ENCODE results near the gene SLX4IP.

SLX4IP gene

DNA sequence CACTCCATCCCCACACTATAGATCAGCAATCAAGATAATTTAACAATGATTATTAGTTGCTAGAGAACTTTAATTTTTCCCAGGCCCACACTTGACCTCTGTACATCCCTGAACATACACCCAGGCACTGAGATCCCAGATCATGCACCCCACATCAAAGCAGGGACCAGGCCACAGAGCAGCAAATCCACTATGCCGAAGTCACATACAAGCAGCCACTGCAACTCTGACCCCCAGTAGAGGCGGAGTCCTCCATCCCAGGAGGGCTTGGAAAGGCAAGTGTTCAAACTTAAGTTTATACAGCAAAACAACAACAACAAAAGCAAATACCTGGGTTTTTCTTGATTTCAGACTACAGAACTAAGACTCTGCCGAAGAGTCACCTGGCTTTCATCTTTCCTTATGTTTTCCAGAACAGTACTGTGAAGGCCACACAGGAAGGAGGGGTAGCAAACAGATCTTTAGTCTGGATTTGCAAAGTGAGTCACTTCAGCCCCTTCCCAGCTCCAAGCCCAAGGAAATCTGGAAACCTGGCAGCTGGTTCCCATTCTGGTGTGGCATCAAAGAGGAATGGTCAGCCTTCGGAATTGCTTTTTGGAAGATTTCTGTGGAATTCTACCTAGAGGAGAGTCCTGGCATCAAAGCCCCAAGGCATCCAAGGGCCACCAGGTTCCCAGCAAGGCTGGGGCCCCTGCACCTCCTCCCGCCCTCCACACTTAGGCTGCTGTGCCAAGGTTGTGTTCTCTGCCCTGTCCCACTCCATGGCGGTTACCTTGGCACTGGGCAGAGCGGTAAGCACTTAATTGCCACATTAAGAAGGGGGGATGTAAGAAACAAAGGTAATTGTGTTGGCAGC lies 231.3 kb downstream of the SLX4IP start:
- Histone ChIP-seq H3K9ac (ENCODE audit: low read length) (no peak overlapping the region), H3K23ac (ENCODE audit: low read length) (peak overlapping the region; percentile 26), H3K4me2 (ENCODE audit: low read length) (no peak overlapping the region), H3K4me1 (ENCODE audit: control insufficient read depth, low read depth, low read length) (peaks cover 29% of the 10 kb centered on the region), H3K36me3 (ENCODE audit: control insufficient read depth, insufficient read depth, low read length) (no peaks in the 10 kb centered on the region), H4K8ac (ENCODE audit: low read depth, low read length) (no peak overlapping the region), H3K27ac (ENCODE audit: low read depth, low read length) (no peak overlapping the region), H2BK120ac (ENCODE audit: low read depth, low read length) (no peak overlapping the region), H3K27me3 (ENCODE audit: insufficient read depth, low read length, poor library complexity) (no peaks in the 10 kb centered on the region), H3K79me1 (ENCODE audit: low read length) (peaks cover 8% of the 10 kb centered on the region), H2BK15ac (replicated peaks; ENCODE audit: low read depth) (no peak overlapping the region), H2AK5ac (ENCODE audit: low read length) (no peak overlapping the region), H3K79me2 (ENCODE audit: control insufficient read depth, insufficient read depth, low read length) (peaks cover 21% of the 10 kb centered on the region), H4K5ac (ENCODE audit: low read length) (no peak overlapping the region), H2BK5ac (ENCODE audit: low read length) (no peak overlapping the region), H3K4ac (ENCODE audit: low read depth, low read length) (no peak overlapping the region), H3K4me3 (ENCODE audit: low read length) (no peak overlapping the region), H3K18ac (ENCODE audit: low read length) (peak overlapping the region; percentile 65), H3K56ac (ENCODE audit: low read length) (peak overlapping the region; percentile 53)
- no peak for DNase-seq
- no CpG with 5 or more reads among the region's 7 CpGs for WGBS (ENCODE audit: extremely low coverage, insufficient coverage, low lambda C conversion rate)

DNA sequence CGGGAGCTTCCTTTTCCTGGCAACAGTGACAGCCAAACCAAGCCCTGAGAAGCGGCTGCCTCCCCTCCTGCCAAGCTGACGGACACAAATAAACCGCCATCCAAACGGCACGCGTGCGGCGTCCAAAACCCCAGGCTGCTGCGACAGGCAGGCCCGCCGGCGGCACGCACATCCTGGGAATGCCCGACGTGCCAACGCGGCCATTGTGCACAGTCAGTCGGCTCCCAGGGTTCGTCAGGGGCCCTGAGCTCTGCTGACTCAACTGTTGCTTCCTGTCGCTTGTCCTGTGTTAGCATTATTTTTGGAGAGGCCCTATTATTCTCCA lies 231.9 kb downstream of the SLX4IP start:
- Histone ChIP-seq H3K23ac (ENCODE audit: low read length) (peak overlapping the region; percentile 72), H4K8ac (ENCODE audit: low read depth, low read length) (no peak overlapping the region), H3K4me3 (ENCODE audit: low read length) (no peak overlapping the region), H3K79me1 (ENCODE audit: low read length) (peaks cover 8% of the 10 kb centered on the region), H3K4me1 (ENCODE audit: control insufficient read depth, low read depth, low read length) (peaks cover 29% of the 10 kb centered on the region), H2BK120ac (ENCODE audit: low read depth, low read length) (no peak overlapping the region), H3K4ac (ENCODE audit: low read depth, low read length) (no peak overlapping the region), H3K27me3 (ENCODE audit: insufficient read depth, low read length, poor library complexity) (no peaks in the 10 kb centered on the region), H3K36me3 (ENCODE audit: control insufficient read depth, insufficient read depth, low read length) (no peaks in the 10 kb centered on the region), H3K18ac (ENCODE audit: low read length) (no peak overlapping the region), H3K9ac (ENCODE audit: low read length) (no peak overlapping the region), H4K5ac (ENCODE audit: low read length) (no peak overlapping the region), H2AK5ac (ENCODE audit: low read length) (no peak overlapping the region), H3K79me2 (ENCODE audit: control insufficient read depth, insufficient read depth, low read length) (peaks cover 21% of the 10 kb centered on the region), H3K4me2 (ENCODE audit: low read length) (no peak overlapping the region), H3K56ac (ENCODE audit: low read length) (no peak overlapping the region), H3K27ac (ENCODE audit: low read depth, low read length) (no peak overlapping the region), H2BK15ac (replicated peaks; ENCODE audit: low read depth) (no peak overlapping the region), H2BK5ac (ENCODE audit: low read length) (no peak overlapping the region)
- no CpG with 5 or more reads among the region's 21 CpGs for WGBS (ENCODE audit: extremely low coverage, insufficient coverage, low lambda C conversion rate)
- DNase-seq = no peak

DNA sequence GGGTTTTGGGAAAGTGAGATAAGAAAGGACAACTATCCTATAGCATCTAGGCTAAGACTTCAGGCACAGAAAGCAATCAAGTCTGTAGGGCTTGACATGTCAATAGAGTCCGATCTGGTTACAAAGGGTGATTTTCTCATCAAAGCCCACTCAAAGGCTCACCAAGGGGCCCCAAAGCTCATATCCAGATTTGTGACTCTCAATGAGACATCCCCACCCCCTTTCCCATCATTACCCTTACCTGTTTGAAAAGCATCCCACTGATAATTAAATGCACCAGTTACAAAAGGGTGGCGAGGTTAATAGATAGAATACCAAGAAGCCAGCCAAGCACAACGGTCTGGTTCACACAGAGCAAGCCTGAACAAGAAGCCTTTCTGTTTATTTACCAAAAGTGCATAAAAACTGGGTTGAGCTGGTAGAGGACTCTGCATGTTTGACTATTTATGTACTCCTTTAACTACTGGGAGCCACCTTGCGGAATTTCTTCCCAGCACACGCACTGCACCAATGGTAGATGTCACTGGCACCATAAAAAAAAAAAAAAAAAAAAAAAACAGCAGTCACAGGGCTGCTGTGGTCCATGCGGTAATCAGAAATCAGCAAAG lies 232.6 kb downstream of the SLX4IP start:
- Histone ChIP-seq H3K18ac (ENCODE audit: low read length) (no peak overlapping the region), H3K27me3 (ENCODE audit: insufficient read depth, low read length, poor library complexity) (no peaks in the 10 kb centered on the region), H3K79me1 (ENCODE audit: low read length) (peaks cover 7% of the 10 kb centered on the region), H2BK120ac (ENCODE audit: low read depth, low read length) (no peak overlapping the region), H3K4me2 (ENCODE audit: low read length) (no peak overlapping the region), H4K5ac (ENCODE audit: low read length) (no peak overlapping the region), H3K56ac (ENCODE audit: low read length) (no peak overlapping the region), H4K8ac (ENCODE audit: low read depth, low read length) (no peak overlapping the region), H2AK5ac (ENCODE audit: low read length) (no peak overlapping the region), H3K36me3 (ENCODE audit: control insufficient read depth, insufficient read depth, low read length) (no peaks in the 10 kb centered on the region), H2BK5ac (ENCODE audit: low read length) (no peak overlapping the region), H3K27ac (ENCODE audit: low read depth, low read length) (no peak overlapping the region), H3K23ac (ENCODE audit: low read length) (no peak overlapping the region), H3K4me3 (ENCODE audit: low read length) (no peak overlapping the region), H3K4ac (ENCODE audit: low read depth, low read length) (no peak overlapping the region), H2BK15ac (replicated peaks; ENCODE audit: low read depth) (no peak overlapping the region), H3K9ac (ENCODE audit: low read length) (no peak overlapping the region), H3K4me1 (ENCODE audit: control insufficient read depth, low read depth, low read length) (peaks cover 26% of the 10 kb centered on the region), H3K79me2 (ENCODE audit: control insufficient read depth, insufficient read depth, low read length) (peaks cover 20% of the 10 kb centered on the region)
- no CpG with 5 or more reads among the region's 6 CpGs for WGBS (ENCODE audit: extremely low coverage, insufficient coverage, low lambda C conversion rate)
- no peak for DNase-seq

DNA sequence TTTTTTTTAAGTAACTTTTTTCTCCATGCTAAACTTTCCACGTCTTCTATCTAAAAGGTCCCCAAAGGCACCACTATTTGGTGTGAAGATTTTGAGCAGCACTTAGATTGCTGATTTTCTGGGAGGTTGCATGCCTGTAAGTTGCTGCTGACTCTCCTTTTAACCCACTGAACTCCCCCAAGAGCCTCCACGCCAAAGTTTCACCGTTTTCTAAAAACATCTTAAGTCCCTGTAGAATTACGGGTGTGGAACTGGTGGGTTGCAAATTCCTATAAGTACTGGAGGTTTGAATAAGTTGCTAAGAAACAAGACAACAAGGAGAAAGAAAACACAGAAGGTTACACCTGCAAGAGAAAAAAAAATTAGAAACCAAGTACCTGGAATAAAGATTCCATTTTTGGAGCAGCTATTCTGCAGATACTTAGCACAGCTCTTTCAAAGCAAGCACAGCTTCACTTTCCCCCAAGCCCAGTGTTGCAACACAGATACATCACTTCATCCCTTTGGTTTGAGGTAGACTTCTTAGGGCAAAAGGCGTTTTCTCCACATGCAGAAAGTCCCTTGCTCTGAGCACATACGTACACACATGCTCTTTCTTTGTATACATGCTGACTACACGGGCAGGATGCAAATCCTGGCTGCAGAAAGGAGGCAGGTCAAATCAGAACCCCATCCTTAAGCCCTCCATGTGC lies 233.7 kb downstream of the SLX4IP start:
- DNase-seq = no peak
- peaks cover 20% of the 10 kb centered on the region for H3K4me1 ChIP-seq (ENCODE audit: control insufficient read depth, low read depth, low read length)
- H3K27me3 ChIP-seq (ENCODE audit: insufficient read depth, low read length, poor library complexity) = no peaks in the 10 kb centered on the region

DNA sequence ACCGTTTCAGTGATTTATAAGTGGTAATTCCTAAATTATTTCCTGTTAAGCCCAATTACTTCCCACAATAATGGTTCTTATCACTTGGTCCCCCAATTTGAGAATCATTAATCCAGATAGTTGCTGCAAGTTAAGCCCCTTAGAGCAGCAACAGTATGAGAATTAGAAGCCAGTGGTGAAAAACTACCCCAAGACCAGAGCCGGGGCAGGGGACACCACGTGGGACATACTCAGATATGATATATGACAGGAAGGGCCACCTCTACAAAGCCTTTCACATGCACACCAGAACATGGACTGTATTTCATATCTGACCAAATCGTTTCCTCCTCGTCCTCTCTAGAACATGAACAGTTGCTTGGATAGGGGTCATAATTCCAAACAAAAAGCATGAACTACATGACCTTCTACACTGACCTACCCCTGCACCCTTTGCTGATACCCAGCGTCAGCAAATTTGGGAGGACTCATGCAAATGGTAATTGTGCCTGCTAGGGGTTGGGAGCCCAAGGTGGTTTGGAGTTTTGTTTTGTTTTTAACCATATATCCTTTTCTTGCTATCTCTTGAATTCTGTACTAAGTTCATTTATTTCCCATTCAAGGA lies 234.8 kb downstream of the SLX4IP start:
- Histone ChIP-seq H2BK120ac (ENCODE audit: low read depth, low read length) (no peak overlapping the region), H4K5ac (ENCODE audit: low read length) (no peak overlapping the region), H3K23ac (ENCODE audit: low read length) (no peak overlapping the region), H3K9ac (ENCODE audit: low read length) (no peak overlapping the region), H3K79me1 (ENCODE audit: low read length) (peaks cover 4% of the 10 kb centered on the region), H3K4me2 (ENCODE audit: low read length) (no peak overlapping the region), H3K4ac (ENCODE audit: low read depth, low read length) (no peak overlapping the region), H3K79me2 (ENCODE audit: control insufficient read depth, insufficient read depth, low read length) (peaks cover 18% of the 10 kb centered on the region), H2BK15ac (replicated peaks; ENCODE audit: low read depth) (no peak overlapping the region), H4K8ac (ENCODE audit: low read depth, low read length) (no peak overlapping the region), H3K27me3 (ENCODE audit: insufficient read depth, low read length, poor library complexity) (no peaks in the 10 kb centered on the region), H3K27ac (ENCODE audit: low read depth, low read length) (no peak overlapping the region), H3K56ac (ENCODE audit: low read length) (no peak overlapping the region), H3K18ac (ENCODE audit: low read length) (no peak overlapping the region), H3K36me3 (ENCODE audit: control insufficient read depth, insufficient read depth, low read length) (no peaks in the 10 kb centered on the region), H2AK5ac (ENCODE audit: low read length) (no peak overlapping the region), H3K4me1 (ENCODE audit: control insufficient read depth, low read depth, low read length) (peaks cover 13% of the 10 kb centered on the region), H3K4me3 (ENCODE audit: low read length) (no peak overlapping the region), H2BK5ac (ENCODE audit: low read length) (no peak overlapping the region)
- no CpG with 5 or more reads among the region's 6 CpGs for WGBS (ENCODE audit: extremely low coverage, insufficient coverage, low lambda C conversion rate)
- DNase-seq = no peak

More for the DNA sequence above, 233.7 kb downstream of the SLX4IP start:
- Histone ChIP-seq H3K79me1 (ENCODE audit: low read length) (peaks cover 4% of the 10 kb centered on the region), H2BK120ac (ENCODE audit: low read depth, low read length) (no peak overlapping the region), H3K27ac (ENCODE audit: low read depth, low read length) (no peak overlapping the region), H3K4me2 (ENCODE audit: low read length) (no peak overlapping the region), H3K4me3 (ENCODE audit: low read length) (no peak overlapping the region), H4K8ac (ENCODE audit: low read depth, low read length) (no peak overlapping the region), H2AK5ac (ENCODE audit: low read length) (no peak overlapping the region), H3K79me2 (ENCODE audit: control insufficient read depth, insufficient read depth, low read length) (peaks cover 18% of the 10 kb centered on the region), H3K36me3 (ENCODE audit: control insufficient read depth, insufficient read depth, low read length) (no peaks in the 10 kb centered on the region), H3K9ac (ENCODE audit: low read length) (no peak overlapping the region), H3K56ac (ENCODE audit: low read length) (no peak overlapping the region), H2BK5ac (ENCODE audit: low read length) (no peak overlapping the region), H3K18ac (ENCODE audit: low read length) (no peak overlapping the region), H2BK15ac (replicated peaks; ENCODE audit: low read depth) (no peak overlapping the region), H4K5ac (ENCODE audit: low read length) (no peak overlapping the region), H3K23ac (ENCODE audit: low read length) (no peak overlapping the region), H3K4ac (ENCODE audit: low read depth, low read length) (no peak overlapping the region)
- no CpG with 5 or more reads among the region's 7 CpGs for WGBS (ENCODE audit: extremely low coverage, insufficient coverage, low lambda C conversion rate)
